Measurements from ENCODE around the gene UGT1A7.

- TF ChIP-seq POLR2A (IDR thresholded peaks at IDR 0.05): no peak
- TF ChIP-seq, protein P1, sequence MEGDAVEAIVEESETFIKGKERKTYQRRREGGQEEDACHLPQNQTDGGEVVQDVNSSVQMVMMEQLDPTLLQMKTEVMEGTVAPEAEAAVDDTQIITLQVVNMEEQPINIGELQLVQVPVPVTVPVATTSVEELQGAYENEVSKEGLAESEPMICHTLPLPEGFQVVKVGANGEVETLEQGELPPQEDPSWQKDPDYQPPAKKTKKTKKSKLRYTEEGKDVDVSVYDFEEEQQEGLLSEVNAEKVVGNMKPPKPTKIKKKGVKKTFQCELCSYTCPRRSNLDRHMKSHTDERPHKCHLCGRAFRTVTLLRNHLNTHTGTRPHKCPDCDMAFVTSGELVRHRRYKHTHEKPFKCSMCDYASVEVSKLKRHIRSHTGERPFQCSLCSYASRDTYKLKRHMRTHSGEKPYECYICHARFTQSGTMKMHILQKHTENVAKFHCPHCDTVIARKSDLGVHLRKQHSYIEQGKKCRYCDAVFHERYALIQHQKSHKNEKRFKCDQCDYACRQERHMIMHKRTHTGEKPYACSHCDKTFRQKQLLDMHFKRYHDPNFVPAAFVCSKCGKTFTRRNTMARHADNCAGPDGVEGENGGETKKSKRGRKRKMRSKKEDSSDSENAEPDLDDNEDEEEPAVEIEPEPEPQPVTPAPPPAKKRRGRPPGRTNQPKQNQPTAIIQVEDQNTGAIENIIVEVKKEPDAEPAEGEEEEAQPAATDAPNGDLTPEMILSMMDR (IDR thresholded peaks at IDR 0.05): no peak
Observed at GRCh38 chr2:233773854-233774253, 92.2 kb downstream of the UGT1A7 start.

Measured in adrenal gland (tissue), 5 donors.